RWPE1 (cell line): ENCODE data around the gene HSPB6.
A peak's percentile ranks its signal among the peaks of the same experiment; 100 is the strongest.

ENCODE experiments used
- CTCF ChIA-PET: fragments of 350-600 bp; sonication (Branson Sonifier 250); formaldehyde crosslinking; extraction: SDS; loops from one replicate; lab custom pipeline; 2021; lab: Yijun Ruan, JAX
- POLR2A ChIA-PET: fragments of 400-600 bp; formaldehyde crosslinking; extraction: SDS; loops from one replicate; lab custom pipeline; 2020; ENCODE audit warnings: antibody characterized with exemption; ENCODE audit not compliant: low non-redundant PET; lab: Yijun Ruan, JAX
- DNase-seq: peaks from one replicate; pipeline ENCODE4 v3.0.0; 2012; ENCODE audit warnings: low spot score
- H3K27ac ChIP-seq: fragments of 450-650 bp; 2 replicates; pipeline ENCODE4 v1.5.1; 2017
- CTCF ChIP-seq: fragments of 450-650 bp; conservative IDR thresholded peaks from 2 replicates; pipeline ENCODE4 v1.5.1; 2017; ENCODE audit warnings: low read depth, mild to moderate bottlenecking

The HSPB6 gene

DNA sequence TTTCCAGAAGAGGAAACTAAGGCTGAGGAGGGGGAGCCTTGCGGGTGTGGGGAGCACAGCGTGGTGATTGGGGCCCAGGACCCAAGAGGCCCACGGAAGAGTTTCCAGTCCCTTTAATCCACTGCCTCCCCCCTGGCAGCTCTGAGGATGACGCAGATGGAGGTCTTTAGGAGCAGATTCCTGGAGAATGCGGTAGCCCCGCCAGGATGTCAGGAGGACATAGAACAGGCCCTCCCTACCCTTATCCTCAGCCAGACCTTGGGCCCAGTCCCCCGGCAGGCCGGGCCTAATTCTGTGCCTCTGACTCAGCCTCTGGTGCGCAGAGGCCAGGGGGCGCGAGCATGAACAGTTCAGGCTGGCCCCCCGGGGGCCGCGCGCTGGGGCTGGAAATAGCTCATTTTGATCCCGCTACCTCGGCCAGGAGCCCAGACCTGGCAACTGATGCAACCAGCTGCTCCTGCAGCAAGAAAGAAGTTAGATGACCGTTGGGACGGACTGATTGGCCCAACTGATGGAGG lies 461 bp upstream of the HSPB6 start:
- POLR2A ChIA-PET, result interaction anchor here (0.8 kb wide), 1 partner anchor 9 kb away, joined by 4 read pairs; the partner anchor contains the start of gene LIN37
- TF ChIP-seq CTCF, result no peak
- CTCF ChIA-PET, result no interaction called here
- H3K27ac ChIP-seq, result peak overlapping the region; percentile 98
- no peak for DNase-seq

DNA sequence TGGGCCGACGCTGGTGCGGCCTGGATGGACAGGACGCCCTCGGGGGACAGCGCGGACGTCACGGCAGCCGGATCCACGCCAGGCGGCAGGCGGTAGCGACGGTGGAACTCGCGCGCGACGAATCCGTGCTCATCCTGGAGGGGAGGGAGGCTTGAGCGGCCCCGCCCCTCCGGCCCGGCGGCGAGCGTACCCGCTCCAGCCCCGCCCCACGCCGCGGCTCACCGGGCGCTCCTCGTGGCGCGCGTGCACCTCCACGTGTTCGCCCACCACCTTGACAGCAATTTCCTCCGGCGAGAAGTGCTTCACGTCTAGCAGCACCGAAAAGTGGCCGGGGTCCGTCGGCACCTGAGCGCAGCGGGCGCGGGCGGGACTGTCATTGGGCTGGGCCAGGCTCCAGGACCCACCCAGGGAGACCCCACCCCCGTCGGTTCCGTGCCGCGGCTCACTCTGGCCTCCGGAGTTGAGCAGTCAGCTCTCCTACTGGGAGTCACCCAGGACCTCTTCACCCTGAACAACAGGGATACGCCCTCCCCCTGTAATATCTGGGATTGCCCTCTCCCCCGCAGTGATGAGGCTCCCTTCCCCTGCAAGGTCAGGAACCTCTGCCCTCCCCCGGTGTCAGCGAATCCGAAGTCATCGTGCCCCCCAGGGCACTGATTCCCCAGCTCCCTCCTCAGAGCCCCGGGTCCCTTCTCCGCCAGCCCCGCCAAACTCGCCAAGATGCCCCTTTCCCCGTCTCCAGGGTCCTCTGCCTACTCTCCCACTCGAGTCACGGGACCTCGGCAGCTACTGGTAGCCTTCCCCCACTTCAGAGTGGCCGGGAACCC lies 1.1 kb downstream of the HSPB6 start:
- H3K27ac ChIP-seq, result peak overlapping the region; percentile 98
- ChIA-PET CTCF (no interaction called here), POLR2A (no interaction called here)
- TF ChIP-seq CTCF, result no peak
- no peak for DNase-seq

DNA sequence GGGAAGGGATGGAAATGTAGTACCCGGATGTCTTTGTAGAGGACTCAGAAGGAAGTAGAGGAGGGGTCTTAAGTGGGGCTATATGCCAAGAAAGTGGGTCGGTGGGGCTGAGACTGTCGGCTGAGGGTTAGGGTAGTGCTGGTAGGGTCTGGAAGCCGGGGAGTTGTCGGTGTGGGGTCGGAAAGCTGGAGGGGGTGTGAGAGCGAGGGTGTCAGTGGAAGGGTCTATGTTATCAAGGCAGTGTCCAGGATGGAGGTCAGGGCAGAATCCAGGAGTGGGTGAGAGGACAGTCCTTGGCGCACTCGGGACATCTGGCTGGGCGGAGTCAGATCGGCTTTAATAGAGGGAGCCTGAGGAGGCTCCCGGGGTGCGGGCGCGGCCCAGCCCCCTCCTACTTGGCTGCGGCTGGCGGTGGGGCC lies 1.7 kb downstream of the HSPB6 start:
- ChIA-PET POLR2A (no interaction called here), CTCF (no interaction called here)
- no peak for TF ChIP-seq CTCF
- peak overlapping the region; percentile 98 for H3K27ac ChIP-seq
- no peak for DNase-seq

DNA sequence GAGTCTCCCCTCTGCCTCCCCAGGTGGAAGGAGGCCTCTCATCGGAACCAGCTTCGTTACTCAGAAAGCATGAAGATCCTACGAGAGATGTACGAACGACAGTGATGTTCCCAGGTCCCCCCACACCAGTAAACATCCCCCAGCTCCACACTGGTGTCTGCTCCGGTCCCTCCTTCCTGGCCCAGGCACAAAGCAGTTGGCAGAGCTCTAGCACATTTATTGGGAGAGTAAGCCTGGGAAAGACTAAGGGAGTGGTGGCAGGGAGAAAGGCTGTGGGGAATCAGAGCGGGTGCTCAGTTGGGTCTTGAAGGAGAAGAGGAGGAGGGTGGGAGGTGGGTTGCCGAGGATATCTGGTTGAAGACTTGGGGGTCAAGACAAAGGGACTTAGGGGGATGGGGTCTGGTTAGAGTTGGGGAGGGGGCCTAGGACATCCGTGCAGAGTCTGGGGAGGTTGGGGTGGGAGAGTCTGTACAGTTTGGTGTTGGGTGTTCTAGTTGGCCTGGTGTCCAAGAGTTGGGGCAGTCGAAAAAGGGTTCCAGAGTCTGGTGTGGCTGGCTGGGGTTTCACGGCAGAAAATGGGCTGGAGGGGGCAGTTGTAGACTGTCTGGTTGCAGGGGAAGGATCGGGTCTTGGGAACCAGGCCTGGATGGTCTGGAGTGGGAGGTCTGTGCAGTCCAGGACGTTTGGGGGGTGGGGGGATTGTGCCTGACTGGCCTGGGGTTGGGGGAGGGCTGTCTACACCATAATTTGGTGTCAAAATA lies 2.3 kb downstream of the HSPB6 start:
- ChIA-PET POLR2A (no interaction called here), CTCF (no interaction called here)
- TF ChIP-seq CTCF, result no peak
- H3K27ac ChIP-seq, result peak overlapping the region; percentile 98
- no peak for DNase-seq

GRCh38 chr19:35753634-35754369 lies 3.0 kb downstream of the HSPB6 start:
- POLR2A ChIA-PET, result no interaction called here
- CTCF ChIA-PET, result no interaction called here
- TF ChIP-seq CTCF, result no peak
- no peak for DNase-seq
- peak overlapping the region; percentile 98 for H3K27ac ChIP-seq
